Stimulated activated CD4-positive, alpha-beta T cell treated with anti-CD3 and anti-CD28 coated beads, Interleukin-12 subunit alpha, Interleukin-12 subunit beta, amount 100 ng/mL, for 24 hours (primary cell): ENCODE data around the gene LRRC4B.

Experiments used
- DNase-seq, 2 experiments: peaks; one replicate each; pipeline ENCODE4 v3.0.0-alpha.2; 2020; ENCODE audit warnings: low read depth in 2 of 2

Gene LRRC4B

GRCh38 chr19:50573741-50574461 lies 5.7 kb upstream of the LRRC4B start:
- DNase-seq: no peak

GRCh38 chr19:50570997-50571396 lies 2.8 kb upstream of the LRRC4B start:
- no peak for DNase-seq

DNA sequence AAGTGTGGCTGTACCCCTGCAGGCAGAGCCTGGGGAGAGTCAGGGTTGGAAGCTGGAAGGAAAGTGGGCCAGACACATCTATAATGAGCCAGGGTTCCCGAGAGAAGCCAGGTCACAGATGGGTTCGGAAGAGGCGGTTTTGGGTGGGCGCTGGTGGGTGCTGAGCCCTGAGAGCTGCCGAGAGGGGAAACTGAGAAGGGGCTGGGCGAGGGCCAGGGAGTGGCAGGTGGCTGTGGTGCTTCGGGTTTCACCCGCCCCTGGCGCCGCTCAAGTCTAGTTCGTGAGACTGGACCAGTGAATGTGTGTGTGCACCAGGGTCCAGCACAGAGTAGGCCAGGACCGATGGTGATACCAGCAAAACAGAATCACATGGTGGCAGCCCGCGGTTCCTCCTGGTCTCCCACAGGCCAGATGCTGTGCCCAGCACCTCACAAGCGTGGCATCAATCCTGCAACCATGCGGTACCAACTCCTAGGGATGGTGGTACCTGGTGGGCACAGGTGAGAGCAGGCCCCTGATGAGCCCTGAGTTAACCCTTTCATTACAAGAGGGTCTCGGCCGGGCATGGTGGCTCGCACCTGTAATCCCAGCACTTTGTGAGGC lies 1.8 kb upstream of the LRRC4B start:
- DNase-seq: no peak

- no peak for DNase-seq
Measured at GRCh38 chr19:50568728-50569698, 778 bp upstream of the LRRC4B start.

DNA sequence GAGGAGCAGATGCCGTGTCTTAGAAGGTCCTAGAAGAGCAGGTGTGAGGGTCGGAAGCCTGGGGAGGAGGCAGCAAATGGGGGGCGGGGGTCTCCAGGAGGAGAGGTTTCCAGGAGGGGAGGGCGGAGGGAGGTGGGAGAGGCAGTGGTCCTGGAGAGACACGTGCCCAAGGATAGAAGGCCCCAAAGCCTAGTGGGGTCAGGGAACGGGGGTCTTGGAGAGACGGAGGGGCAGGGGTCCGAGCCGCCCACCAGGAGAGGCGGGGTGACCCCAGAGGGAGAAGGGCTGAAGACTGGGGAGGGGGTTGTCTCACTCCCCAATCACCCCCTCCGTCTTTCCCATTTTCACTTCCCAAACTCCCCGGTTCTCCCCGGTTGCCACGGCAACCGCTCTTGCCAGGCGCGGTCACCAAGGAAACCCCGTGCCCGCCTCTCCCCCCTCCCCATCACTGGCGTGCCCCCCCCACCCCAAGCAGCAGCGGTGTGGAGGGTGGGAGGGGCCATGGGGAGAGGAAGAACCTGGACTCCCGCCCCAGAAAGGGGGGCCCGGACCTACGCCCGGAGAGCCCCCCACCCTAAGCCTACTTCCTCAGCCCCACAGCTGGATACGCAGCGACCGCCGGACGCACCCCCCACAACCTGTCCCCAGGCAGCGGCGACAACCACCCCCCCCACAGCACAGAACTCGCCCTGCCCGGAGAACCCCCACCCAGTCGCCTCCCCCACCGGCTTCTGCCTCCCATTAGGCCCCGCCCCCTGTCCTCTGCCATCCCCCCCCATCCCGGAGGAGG lies 988 bp downstream of the LRRC4B start:
- DNase-seq: no peak

GRCh38 chr19:50565984-50566903 lies 2.0 kb downstream of the LRRC4B start:
- DNase-seq: peak in 1 of 2 experiments; percentile 51

- no peak for DNase-seq
Measured at GRCh38 chr19:50564229-50565105, 3.8 kb downstream of the LRRC4B start.

- DNase-seq: no peak
Measured at GRCh38 chr19:50563597-50563996, 4.6 kb downstream of the LRRC4B start.

GRCh38 chr19:50562996-50563395 lies 5.2 kb downstream of the LRRC4B start:
- DNase-seq: no peak

- DNase-seq: no peak
Measured at GRCh38 chr19:50562329-50562728, 5.9 kb downstream of the LRRC4B start.

GRCh38 chr19:50559636-50560035 lies 8.6 kb downstream of the LRRC4B start:
- no peak for DNase-seq

GRCh38 chr19:50558449-50558848 lies 9.8 kb downstream of the LRRC4B start:
- no peak for DNase-seq

GRCh38 chr19:50558039-50558438 lies 10.2 kb downstream of the LRRC4B start:
- no peak for DNase-seq

DNA sequence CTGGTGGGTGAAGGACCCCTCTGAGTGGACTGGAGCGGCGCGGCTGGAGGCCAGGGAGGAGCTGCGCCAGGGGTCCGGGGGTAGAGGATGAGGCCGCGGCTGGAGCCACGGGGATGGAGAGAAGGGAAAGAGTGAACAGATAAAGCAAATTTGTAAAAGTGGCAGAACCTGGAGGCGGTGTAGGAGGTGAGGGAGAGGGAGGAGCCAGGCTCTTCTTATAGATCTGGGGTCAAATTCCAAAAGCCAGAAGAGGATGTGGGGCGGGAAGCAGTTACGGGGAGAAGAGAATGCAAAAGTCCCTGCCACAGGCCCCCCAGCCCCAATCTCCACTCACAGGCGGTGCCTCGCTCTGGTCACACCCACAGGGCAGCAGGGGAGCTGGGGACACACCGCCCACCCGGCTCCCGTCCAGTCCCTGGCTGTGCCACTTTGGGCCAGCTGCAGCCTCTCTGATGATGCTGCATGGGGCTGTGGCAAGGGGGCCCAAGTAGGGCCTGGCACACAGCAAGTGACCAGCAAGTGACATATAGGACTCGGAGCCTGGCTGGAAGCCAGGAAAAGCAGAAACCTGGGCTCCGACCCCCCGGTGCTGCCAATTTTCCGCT lies 11.1 kb downstream of the LRRC4B start:
- no peak for DNase-seq

- peak; percentile 59 to 79 for DNase-seq
Measured at GRCh38 chr19:50556282-50557008, 11.8 kb downstream of the LRRC4B start.

DNA sequence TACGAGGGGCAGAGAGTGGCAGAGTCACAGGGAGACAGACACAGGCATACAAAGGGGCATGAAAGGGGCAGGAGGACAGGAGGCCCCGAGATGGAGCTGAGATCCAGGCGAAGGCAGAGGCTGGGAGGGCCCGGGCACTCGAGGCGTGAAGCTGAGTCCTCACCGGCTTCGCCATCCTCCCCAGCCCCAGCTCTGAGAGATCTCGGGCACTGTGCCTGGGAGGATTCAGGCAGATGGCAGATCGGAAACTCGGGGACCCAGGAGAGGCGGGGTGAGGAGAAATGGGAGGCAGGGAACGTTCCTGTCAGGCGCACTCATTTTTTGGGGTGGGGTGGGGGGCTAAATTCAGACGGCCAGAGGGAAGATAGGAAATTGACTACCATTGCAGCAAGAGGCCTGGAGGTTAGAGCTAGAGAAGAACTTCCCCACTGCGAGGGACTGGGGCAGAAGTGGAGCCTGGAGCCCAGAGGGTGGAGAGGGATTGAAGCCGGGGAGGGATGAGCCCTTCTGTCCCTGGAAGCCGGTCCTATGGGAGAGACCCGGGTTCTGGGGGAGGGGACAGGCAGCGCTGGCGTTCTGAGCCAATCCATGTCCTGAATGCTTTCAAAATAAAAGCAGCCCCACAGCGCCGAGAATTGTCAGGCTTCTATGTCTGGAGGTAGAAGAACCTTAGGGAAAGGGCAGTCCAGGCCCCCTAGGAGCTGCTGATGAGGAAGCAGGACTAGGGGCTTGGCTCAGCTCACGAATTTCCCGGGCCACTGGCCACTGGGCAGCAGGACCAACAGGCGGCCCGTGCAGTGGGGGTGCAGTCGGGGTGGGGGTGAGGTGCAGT lies 12.6 kb downstream of the LRRC4B start:
- DNase-seq: no peak

DNA sequence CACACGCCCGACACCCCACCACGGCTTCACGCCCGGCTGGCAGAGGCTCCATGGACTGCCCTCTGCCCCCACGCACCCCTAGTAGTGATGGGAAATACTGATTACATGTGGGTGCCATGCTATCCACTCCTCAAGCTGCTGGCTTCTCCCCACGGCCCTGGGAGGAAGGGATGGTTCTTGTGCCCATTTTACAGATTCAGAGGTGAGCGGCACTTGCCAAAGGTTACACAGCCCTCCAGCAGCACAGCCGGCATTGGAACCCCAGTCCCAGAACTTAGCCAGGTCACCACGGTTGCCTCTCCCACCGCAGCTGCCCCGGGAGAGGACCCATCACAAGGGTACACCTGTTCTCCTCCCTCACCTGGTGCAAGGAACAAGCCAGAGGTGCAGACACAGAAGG lies 13.2 kb downstream of the LRRC4B start:
- no peak for DNase-seq

- DNase-seq: no peak
Measured at GRCh38 chr19:50554212-50554611, 14.0 kb downstream of the LRRC4B start.
